Amygdala (tissue), 56 donors: ENCODE data around the gene DAGLB.
"Not testable (repeated sequence)": the region's sequence is repeated elsewhere in the genome, so short reads cannot be mapped to it uniquely, and the experiment has no call there.

Source experiments
- DNase-seq, 56 donors: peaks; one replicate each; lab custom pipeline; 2025; lab: John Stamatoyannopoulos, UW

Gene DAGLB

DNA sequence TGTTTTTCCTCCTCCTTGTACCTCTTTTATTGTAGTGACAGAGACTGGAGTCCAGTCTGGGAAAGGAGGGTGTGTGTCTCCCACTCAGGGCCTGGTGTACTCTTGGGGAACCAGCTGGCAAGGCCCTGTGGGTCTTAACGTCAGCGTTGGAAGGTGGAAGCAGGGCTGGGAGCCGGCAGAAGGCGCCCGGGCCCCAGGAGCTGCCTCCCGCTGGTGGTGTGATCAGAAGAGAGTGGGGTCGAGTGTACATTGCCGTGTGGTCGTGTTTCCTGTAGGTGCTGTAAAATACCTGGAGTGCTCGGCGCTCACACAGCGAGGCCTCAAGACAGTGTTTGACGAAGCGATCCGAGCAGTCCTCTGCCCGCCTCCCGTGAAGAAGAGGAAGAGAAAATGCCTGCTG, 45.7 kb downstream of the DAGLB start:
- DNase-seq: no peak

- DNase-seq: no peak
Observed at GRCh38 chr7:6401536-6401935, 46.2 kb downstream of the DAGLB start.

GRCh38 chr7:6400243-6401105, 47.3 kb downstream of the DAGLB start:
- not testable (repeated sequence) for DNase-seq

DNA sequence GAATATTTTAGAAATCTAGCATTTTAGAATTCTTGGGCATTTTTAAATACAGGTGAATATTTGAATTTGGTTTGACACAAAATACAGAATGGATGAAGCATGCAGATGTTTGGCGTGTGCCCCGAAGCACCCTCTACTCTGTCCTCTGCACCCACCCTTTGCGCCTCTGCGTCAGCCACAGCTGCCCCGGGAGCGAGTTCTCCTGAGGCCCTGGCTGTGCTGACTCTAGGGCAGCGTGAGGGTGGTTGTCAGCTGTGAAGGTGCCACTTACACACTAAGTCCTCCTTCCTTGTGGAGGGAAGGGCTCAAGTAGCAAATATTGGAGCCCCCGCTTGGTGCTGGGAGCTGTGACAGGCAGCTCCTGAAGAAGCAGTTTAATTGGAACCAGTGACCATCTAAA, 48.4 kb downstream of the DAGLB start:
- no peak for DNase-seq

DNA sequence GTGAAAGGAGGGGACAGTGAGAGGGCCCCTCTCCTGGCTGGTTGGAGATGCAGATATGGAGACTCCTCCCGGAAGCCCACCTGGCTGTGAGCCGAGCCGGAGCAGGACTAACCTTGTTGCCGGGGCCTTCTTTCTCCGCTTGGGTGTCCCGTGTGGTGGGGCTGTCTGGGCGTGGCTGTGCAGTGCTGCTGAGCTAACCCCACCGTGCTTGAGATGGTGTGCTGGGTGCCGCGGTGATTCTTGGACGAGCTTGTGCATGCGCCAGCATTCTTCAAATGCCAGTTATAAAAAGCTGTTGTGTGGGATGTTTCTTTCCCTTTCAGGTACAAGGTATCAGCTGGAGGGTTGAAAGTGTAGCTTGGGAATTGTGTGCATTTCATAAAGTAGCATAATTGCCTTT, 48.8 kb downstream of the DAGLB start:
- peak in 2 of 56 donors; percentile 12 to 16 for DNase-seq

GRCh38 chr7:6397759-6398495, 49.8 kb downstream of the DAGLB start:
- not testable (repeated sequence) for DNase-seq

- peak in 29 of 56 donors; percentile 15 to 65 (median 36) for DNase-seq
Observed at GRCh38 chr7:6395898-6396595, 51.7 kb downstream of the DAGLB start.

GRCh38 chr7:6394114-6394513, 53.6 kb downstream of the DAGLB start:
- DNase-seq: no peak

DNA sequence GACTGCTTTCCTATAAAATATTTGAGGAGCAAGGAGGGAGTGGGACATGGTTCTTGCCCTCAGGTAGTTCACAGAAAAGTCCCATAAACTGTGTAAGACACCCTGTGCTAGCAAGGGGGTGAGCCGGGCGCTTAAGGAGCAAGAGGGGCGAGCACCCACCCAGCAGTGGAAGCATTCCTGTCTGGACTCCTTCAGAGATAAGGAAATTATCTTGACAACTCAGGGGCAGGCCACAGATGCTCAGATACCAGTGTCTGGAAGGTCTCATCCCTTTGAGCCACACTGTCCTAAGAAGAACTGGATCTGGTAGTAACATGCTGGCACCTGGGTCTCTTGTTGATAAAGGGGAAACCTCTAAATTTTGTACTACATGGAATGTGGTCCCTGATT, 54.1 kb downstream of the DAGLB start:
- no peak for DNase-seq

GRCh38 chr7:6392712-6393666, 54.8 kb downstream of the DAGLB start:
- peak in 3 of 56 donors; percentile 10 to 21 (median 10) for DNase-seq

- no peak for DNase-seq
Observed at GRCh38 chr7:6389728-6390127, 58.0 kb downstream of the DAGLB start.

DNA sequence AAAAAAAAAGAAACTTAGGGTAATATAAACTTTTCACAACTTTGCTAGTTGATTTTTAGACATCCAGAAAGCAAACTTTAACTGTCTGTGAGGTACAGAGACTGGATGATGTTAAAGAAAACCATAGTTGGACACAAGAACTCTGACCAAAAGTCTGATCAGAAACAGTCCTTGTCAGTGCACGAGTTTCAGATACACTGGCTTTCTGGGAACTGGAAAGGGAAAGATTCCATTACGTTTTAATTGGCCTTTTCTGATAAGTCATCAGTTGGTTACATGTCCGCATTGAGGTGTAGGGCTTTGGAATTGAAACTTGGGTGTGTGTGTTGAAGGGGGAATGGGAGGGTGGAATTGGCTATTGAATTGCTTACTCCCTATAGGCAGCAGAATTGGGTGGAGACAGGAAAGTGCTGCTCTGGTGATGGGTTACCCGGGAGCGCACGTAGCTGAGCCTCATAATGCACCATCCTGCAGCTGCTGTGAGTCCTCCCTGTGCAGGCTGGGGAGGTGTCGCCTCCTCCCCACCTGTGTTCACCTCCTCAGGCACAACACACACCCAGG, 59.9 kb downstream of the DAGLB start:
- DNase-seq: no peak

- no peak for DNase-seq
Observed at GRCh38 chr7:6386779-6387178, 61.0 kb downstream of the DAGLB start.

GRCh38 chr7:6385909-6386560, 61.7 kb downstream of the DAGLB start:
- DNase-seq: no peak

- DNase-seq: no peak
Observed at GRCh38 chr7:6385110-6385781, 62.5 kb downstream of the DAGLB start.

DNA sequence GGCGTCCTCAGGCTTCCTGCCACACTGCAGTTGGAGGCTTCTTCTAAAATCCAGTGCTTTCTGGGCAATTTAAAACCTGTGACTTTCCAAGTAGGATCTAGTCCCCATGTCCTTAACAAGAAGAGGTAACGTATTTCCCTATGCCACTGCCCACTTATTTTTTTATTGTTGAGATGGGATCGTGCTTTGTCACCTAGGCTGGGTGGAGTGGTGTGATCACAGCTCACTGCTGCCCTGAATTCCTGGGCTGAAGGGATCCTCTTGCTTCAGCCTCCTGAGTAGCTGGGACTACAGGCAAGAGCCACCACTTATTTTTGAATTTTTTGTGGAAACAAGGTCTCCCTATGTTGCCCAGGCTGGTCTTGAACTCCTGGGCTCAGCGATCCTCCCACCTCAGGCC, 63.4 kb downstream of the DAGLB start:
- no peak for DNase-seq

DNA sequence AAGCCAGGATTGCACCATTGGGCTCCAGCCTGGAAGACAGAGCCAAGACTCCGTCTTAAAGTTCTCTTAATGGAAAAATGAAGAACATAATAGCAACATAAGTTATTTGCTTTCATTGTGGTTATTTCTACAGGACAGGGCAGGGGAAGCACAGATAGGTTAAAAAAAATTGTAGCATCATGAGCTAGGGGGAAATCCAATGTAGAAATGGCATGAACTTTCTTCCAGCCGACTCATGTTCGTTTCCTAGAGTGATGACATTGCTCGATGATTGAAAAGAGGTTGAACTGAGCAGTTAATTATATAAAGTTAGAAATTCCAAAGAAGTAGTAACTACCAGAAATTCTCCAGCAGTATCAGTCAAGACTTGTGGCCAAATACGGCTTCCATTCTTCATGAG, 64.9 kb downstream of the DAGLB start:
- DNase-seq: no peak

- not testable (repeated sequence) for DNase-seq
Observed at GRCh38 chr7:6381846-6382245, 65.9 kb downstream of the DAGLB start.
